Progenitor cell of endocrine pancreas (in vitro differentiated cells): Measurements from ENCODE around the gene PRKCH. TPM values are rescaled to one million over a fixed set of nuclear protein-coding genes. Genes with fewer than 3 reads are reported as not detected.
"Not testable (repeated sequence)": the region's sequence is repeated elsewhere in the genome, so short reads cannot be mapped to it uniquely, and the experiment has no call there.

Source experiments
- DNase-seq: peaks from one replicate; pipeline ENCODE4 v3.0.0; 2021; ENCODE audit warnings: low spot score; ENCODE audit not compliant: unreplicated experiment
- H3K27ac Mint-ChIP-seq: 2 replicates; pipeline ENCODE4 v1.8.0; 2021; ENCODE audit warnings: mild to moderate bottlenecking, moderate library complexity, mixed read lengths
- H3K27me3 Mint-ChIP-seq: 2 replicates; pipeline ENCODE4 v1.8.0; 2021; ENCODE audit warnings: mixed read lengths
- H3K36me3 Mint-ChIP-seq: 2 replicates; pipeline ENCODE4 v1.8.0; 2022; ENCODE audit warnings: mixed read lengths; ENCODE audit not compliant: insufficient read depth
- H3K4me1 Mint-ChIP-seq: 2 replicates; pipeline ENCODE4 v1.8.0; 2021; ENCODE audit warnings: low read depth, mixed read lengths
- H3K4me3 Mint-ChIP-seq: 2 replicates; pipeline ENCODE4 v1.8.0; 2021; ENCODE audit warnings: low read depth, mild to moderate bottlenecking, moderate library complexity, mixed read lengths
- H3K9me3 Mint-ChIP-seq: 2 replicates; pipeline ENCODE4 v1.8.0; 2021; ENCODE audit warnings: low read depth, mixed read lengths
- CTCF ChIP-seq: fragments of 200-600 bp; sonication (generic); IDR thresholded peaks from one replicate; pipeline ENCODE4 v1.5.0; 2021; ENCODE audit warnings: antibody characterized with exemption, mild to moderate bottlenecking; ENCODE audit not compliant: unreplicated experiment
- total RNA-seq: library from RNA; stranded (reverse); gene quantifications from 2 replicates; pipeline ENCODE4 v1.2.1, GENCODE V29; 2021

Gene PRKCH
- total RNA-seq, 1 donor from 2014 or later: 4.5 TPM

- Mint-ChIP-seq H3K9me3 (no peaks in the 10 kb centered on the region), H3K4me3 (no peak overlapping the region), H3K27ac (peak overlapping the region; percentile 22), H3K4me1 (peaks cover 13% of the 10 kb centered on the region), H3K36me3 (no peaks in the 10 kb centered on the region), H3K27me3 (no peaks in the 10 kb centered on the region)
- no peak for DNase-seq
- TF ChIP-seq CTCF: no peak
Observed at GRCh38 chr14:61406675-61407074, 85.3 kb downstream of the PRKCH start.

- no peak for TF ChIP-seq CTCF
- Mint-ChIP-seq H3K9me3 (no peaks in the 10 kb centered on the region), H3K4me3 (no peak overlapping the region), H3K4me1 (peaks cover 13% of the 10 kb centered on the region), H3K27ac (no peak overlapping the region), H3K36me3 (no peaks in the 10 kb centered on the region), H3K27me3 (no peaks in the 10 kb centered on the region)
- DNase-seq: no peak
Observed at GRCh38 chr14:61408498-61408897, 87.1 kb downstream of the PRKCH start.

GRCh38 chr14:61409782-61410181, 88.4 kb downstream of the PRKCH start:
- Mint-ChIP-seq H3K27me3 (no peaks in the 10 kb centered on the region), H3K36me3 (no peaks in the 10 kb centered on the region), H3K9me3 (no peaks in the 10 kb centered on the region), H3K4me1 (peaks cover 13% of the 10 kb centered on the region), H3K27ac (no peak overlapping the region), H3K4me3 (no peak overlapping the region)
- DNase-seq: no peak
- no peak for TF ChIP-seq CTCF

GRCh38 chr14:61415934-61416333, 94.6 kb downstream of the PRKCH start:
- not testable (repeated sequence) for H3K4me3 Mint-ChIP-seq, H3K36me3 Mint-ChIP-seq, DNase-seq, H3K27me3 Mint-ChIP-seq, H3K27ac Mint-ChIP-seq, H3K4me1 Mint-ChIP-seq, H3K9me3 Mint-ChIP-seq

GRCh38 chr14:61416591-61416990, 95.2 kb downstream of the PRKCH start:
- Mint-ChIP-seq H3K4me3 (no peak overlapping the region), H3K27me3 (no peaks in the 10 kb centered on the region), H3K36me3 (no peaks in the 10 kb centered on the region), H3K27ac (no peak overlapping the region), H3K9me3 (no peaks in the 10 kb centered on the region), H3K4me1 (peaks cover 9% of the 10 kb centered on the region)
- DNase-seq: no peak
- no peak for TF ChIP-seq CTCF

- Mint-ChIP-seq H3K4me1 (peaks cover 11% of the 10 kb centered on the region), H3K27me3 (no peaks in the 10 kb centered on the region), H3K36me3 (no peaks in the 10 kb centered on the region), H3K27ac (no peak overlapping the region), H3K9me3 (no peaks in the 10 kb centered on the region), H3K4me3 (no peak overlapping the region)
- DNase-seq: no peak
- no peak for TF ChIP-seq CTCF
Observed at GRCh38 chr14:61417141-61417540, 95.8 kb downstream of the PRKCH start.
